Trophoblast cell (in vitro differentiated cells and primary cell): Measurements from ENCODE around the gene RALGAPA2.

Experiments
- DNase-seq, 2 donors: peaks; one replicate each; pipeline ENCODE4 v3.0.0-alpha.2; 2016
- H2AFZ ChIP-seq: 2 replicates; pipeline ENCODE4 v1.6.1; 2013; ENCODE audit warnings: low read length, moderate library complexity, mild to moderate bottlenecking; ENCODE audit not compliant: insufficient read depth, poor library complexity
- H2AK5ac ChIP-seq: 2 replicates; pipeline ENCODE4 v1.6.1; 2013; ENCODE audit warnings: mild to moderate bottlenecking, low read length
- H2BK120ac ChIP-seq: 2 replicates; pipeline ENCODE4 v1.6.1; 2013; ENCODE audit warnings: low read length, mild to moderate bottlenecking, moderate library complexity; ENCODE audit not compliant: insufficient read depth, poor library complexity
- H2BK12ac ChIP-seq: 2 replicates; pipeline ENCODE4 v1.6.1; 2013; ENCODE audit warnings: mild to moderate bottlenecking, low read length, moderate library complexity
- H2BK5ac ChIP-seq: 2 replicates; pipeline ENCODE4 v1.6.1; 2013; ENCODE audit warnings: low read length, low read depth, moderate library complexity, mild to moderate bottlenecking; ENCODE audit not compliant: poor library complexity
- H3K14ac ChIP-seq: 2 replicates; pipeline ENCODE4 v1.6.1; 2013; ENCODE audit warnings: mild to moderate bottlenecking, low read length
- H3K18ac ChIP-seq: 2 replicates; pipeline ENCODE4 v1.6.1; 2013; ENCODE audit warnings: mild to moderate bottlenecking, low read length
- H3K23ac ChIP-seq: 2 replicates; pipeline ENCODE4 v1.6.1; 2013; ENCODE audit warnings: low read length
- H3K27ac ChIP-seq: 2 replicates; pipeline ENCODE4 v1.5.1; 2013; ENCODE audit warnings: low read depth, mild to moderate bottlenecking, inconsistent platforms, low read length, moderate library complexity
- H3K27me3 ChIP-seq: 2 replicates; pipeline ENCODE4 v1.6.1; 2013; ENCODE audit warnings: inconsistent platforms, mild to moderate bottlenecking, low read length, moderate library complexity; ENCODE audit not compliant: insufficient read depth
- H3K36me3 ChIP-seq, 2 experiments: 1 replicate in 1 of 2; 2 replicates in 1 of 2; pipeline ENCODE4 v1.6.1; 2013; ENCODE audit warnings: low read length in 2 of 2, mild to moderate bottlenecking in 2 of 2, moderate library complexity in 1 of 2; ENCODE audit not compliant: insufficient read depth in 2 of 2, control insufficient read depth in 1 of 2
- H3K4ac ChIP-seq: 2 replicates; pipeline ENCODE4 v1.6.1; 2013; ENCODE audit warnings: low read depth, mild to moderate bottlenecking, low read length, moderate library complexity
- H3K4me1 ChIP-seq, 2 experiments: 1 replicate in 1 of 2; 2 replicates in 1 of 2; pipeline ENCODE4 v1.6.1; 2013; ENCODE audit warnings: low read length in 2 of 2, mild to moderate bottlenecking in 2 of 2, moderate library complexity in 1 of 2; ENCODE audit not compliant: insufficient read depth in 2 of 2, control insufficient read depth in 1 of 2
- H3K4me2 ChIP-seq: 2 replicates; pipeline ENCODE4 v1.6.1; 2013; ENCODE audit warnings: inconsistent platforms, mild to moderate bottlenecking, low read length, moderate library complexity
- H3K4me3 ChIP-seq: 2 replicates; pipeline ENCODE4 v1.5.1; 2013; ENCODE audit warnings: mild to moderate bottlenecking, low read depth, low read length, inconsistent platforms
- H3K79me1 ChIP-seq: one replicate; pipeline ENCODE4 v1.6.1; 2013; ENCODE audit warnings: low read length
- H3K79me2 ChIP-seq: 2 replicates; pipeline ENCODE4 v1.6.1; 2013; ENCODE audit warnings: low read length, mild to moderate bottlenecking; ENCODE audit not compliant: control insufficient read depth, insufficient read depth, poor library complexity
- H3K9ac ChIP-seq: 2 replicates; pipeline ENCODE4 v1.6.1; 2013; ENCODE audit warnings: mild to moderate bottlenecking, low read length
- H3K9me3 ChIP-seq: 2 replicates; pipeline ENCODE4 v1.6.1; 2013; ENCODE audit warnings: low read depth, mild to moderate bottlenecking, control low read depth, inconsistent platforms, low read length; ENCODE audit not compliant: insufficient read depth
- H4K12ac ChIP-seq: 2 replicates; pipeline ENCODE4 v1.6.1; 2013; ENCODE audit warnings: low read depth, mild to moderate bottlenecking, low read length, moderate library complexity
- H4K8ac ChIP-seq: 2 replicates; pipeline ENCODE4 v1.6.1; 2013; ENCODE audit warnings: low read depth, mild to moderate bottlenecking, low read length, moderate library complexity
- H4K91ac ChIP-seq: one replicate; pipeline ENCODE4 v1.6.1; 2013; ENCODE audit warnings: low read depth, mild to moderate bottlenecking, low read length, moderate library complexity
- WGBS: extraction: QIAGEN DNeasy Blood & Tissue Kit; methylation state at CpG from one replicate; pipeline ENCODE4 v1.1.7; 2013; ENCODE audit warnings: missing lambda C conversion rate; ENCODE audit not compliant: insufficient read length, insufficient coverage; ENCODE audit errors: extremely low coverage; 5-methylcytosine and 5-hydroxymethylcytosine counted together

The RALGAPA2 gene

GRCh38 chr20:20593447-20594170, 118.8 kb downstream of the RALGAPA2 start:
- no peaks in the 10 kb centered on the region for H3K79me2 ChIP-seq
- no peak overlapping the region for H2BK120ac ChIP-seq
- no peaks in the 10 kb centered on the region for H3K79me1 ChIP-seq
- H3K4ac ChIP-seq: no peak overlapping the region
- H3K14ac ChIP-seq: no peak overlapping the region
- H3K23ac ChIP-seq: no peak overlapping the region
- H2AFZ ChIP-seq: no peak overlapping the region
- H3K36me3 ChIP-seq: no peaks in the 10 kb centered on the region
- no peaks in the 10 kb centered on the region for H3K9me3 ChIP-seq
- no peak overlapping the region for H3K4me3 ChIP-seq
- H3K27me3 ChIP-seq: no peaks in the 10 kb centered on the region
- H4K8ac ChIP-seq: no peak overlapping the region
- no CpG with 5 or more reads among the region's 9 CpGs for WGBS
- H3K27ac ChIP-seq: no peak overlapping the region
- H4K91ac ChIP-seq: no peak overlapping the region
- DNase-seq: peak; percentile 17 to 39
- H2BK5ac ChIP-seq: no peak overlapping the region
- no peak overlapping the region for H3K4me2 ChIP-seq
- no peak overlapping the region for H4K12ac ChIP-seq
- no peak overlapping the region for H3K18ac ChIP-seq
- H3K9ac ChIP-seq: no peak overlapping the region
- H2BK12ac ChIP-seq: no peak overlapping the region
- no peak overlapping the region for H2AK5ac ChIP-seq
- H3K4me1 ChIP-seq: no peaks in the 10 kb centered on the region

GRCh38 chr20:20585146-20585545, 127.3 kb downstream of the RALGAPA2 start:
- Histone ChIP-seq H2AK5ac (no peak overlapping the region), H4K8ac (no peak overlapping the region), H3K79me2 (no peaks in the 10 kb centered on the region), H3K36me3 (peaks cover 0 to 4% of the 10 kb centered on the region in 2 experiments), H3K27me3 (no peaks in the 10 kb centered on the region), H4K91ac (no peak overlapping the region), H3K27ac (no peak overlapping the region), H3K4me1 (no peaks in the 10 kb centered on the region), H2BK12ac (no peak overlapping the region), H3K4me3 (no peak overlapping the region), H3K4ac (no peak overlapping the region), H2AFZ (no peak overlapping the region), H3K14ac (no peak overlapping the region), H3K79me1 (no peaks in the 10 kb centered on the region), H2BK5ac (no peak overlapping the region), H4K12ac (no peak overlapping the region), H3K9me3 (no peaks in the 10 kb centered on the region), H3K4me2 (no peak overlapping the region), H3K9ac (no peak overlapping the region), H3K23ac (no peak overlapping the region), H2BK120ac (no peak overlapping the region), H3K18ac (no peak overlapping the region)
- WGBS: no CpG with 5 or more reads among the region's 1 CpG
- DNase-seq: no peak

- no peak overlapping the region for H3K4ac ChIP-seq
- DNase-seq: no peak
- H2BK12ac ChIP-seq: no peak overlapping the region
- no peak overlapping the region for H2AK5ac ChIP-seq
- peaks cover 0 to 4% of the 10 kb centered on the region in 2 experiments for H3K36me3 ChIP-seq
- no peaks in the 10 kb centered on the region for H3K4me1 ChIP-seq
- no peaks in the 10 kb centered on the region for H3K27me3 ChIP-seq
- no peak overlapping the region for H3K14ac ChIP-seq
- no peak overlapping the region for H2BK5ac ChIP-seq
- no peak overlapping the region for H3K18ac ChIP-seq
- no peak overlapping the region for H3K4me2 ChIP-seq
- H3K27ac ChIP-seq: no peak overlapping the region
- H3K4me3 ChIP-seq: no peak overlapping the region
- H3K23ac ChIP-seq: no peak overlapping the region
- H2AFZ ChIP-seq: no peak overlapping the region
- H3K9me3 ChIP-seq: no peaks in the 10 kb centered on the region
- H4K8ac ChIP-seq: no peak overlapping the region
- WGBS: no CpG with 5 or more reads among the region's 2 CpGs
- no peak overlapping the region for H2BK120ac ChIP-seq
- no peaks in the 10 kb centered on the region for H3K79me2 ChIP-seq
- H4K91ac ChIP-seq: no peak overlapping the region
- no peak overlapping the region for H4K12ac ChIP-seq
- H3K79me1 ChIP-seq: no peaks in the 10 kb centered on the region
- no peak overlapping the region for H3K9ac ChIP-seq
These were observed 129.7 kb downstream of the RALGAPA2 start for GRCh38 chr20:20582734-20583133.

- Histone ChIP-seq H3K79me1 (no peaks in the 10 kb centered on the region), H4K12ac (no peak overlapping the region), H3K27me3 (no peaks in the 10 kb centered on the region), H3K4me3 (no peak overlapping the region), H2AFZ (no peak overlapping the region), H3K36me3 (peaks cover 0 to 4% of the 10 kb centered on the region in 2 experiments), H3K4ac (no peak overlapping the region), H3K14ac (no peak overlapping the region), H2BK12ac (no peak overlapping the region), H2BK5ac (no peak overlapping the region), H3K23ac (no peak overlapping the region), H3K27ac (no peak overlapping the region), H2BK120ac (no peak overlapping the region), H3K18ac (no peak overlapping the region), H4K91ac (no peak overlapping the region), H4K8ac (no peak overlapping the region), H3K4me2 (no peak overlapping the region), H3K9ac (no peak overlapping the region), H3K9me3 (no peaks in the 10 kb centered on the region), H3K4me1 (no peaks in the 10 kb centered on the region), H2AK5ac (no peak overlapping the region), H3K79me2 (no peaks in the 10 kb centered on the region)
- no peak for DNase-seq
- no CpG with 5 or more reads among the region's 1 CpG for WGBS
These were observed 132.3 kb downstream of the RALGAPA2 start for GRCh38 chr20:20580139-20580538.
